HG02852 (cell line): Measurements from ENCODE around the gene ADAT1.

Experiments
- ATAC-seq: cut with Tn5 transposase; IDR thresholded peaks from one replicate; pipeline ENCODE4 v1.9.1; 2021; ENCODE audit warnings: mild to moderate bottlenecking, moderate library complexity; ENCODE audit not compliant: unreplicated experiment

Gene ADAT1

GRCh38 chr16:75578212-75578611 is 44.9 kb downstream of the ADAT1 start:
- ATAC-seq: no peak

- peak; percentile 67 for ATAC-seq
These were observed 46.7 kb downstream of the ADAT1 start for GRCh38 chr16:75576384-75576811.

- ATAC-seq: peak; percentile 3
These were observed 47.1 kb downstream of the ADAT1 start for GRCh38 chr16:75575958-75576357.

GRCh38 chr16:75573955-75574354 is 49.1 kb downstream of the ADAT1 start:
- no peak for ATAC-seq

- ATAC-seq: no peak
These were observed 50.1 kb downstream of the ADAT1 start for GRCh38 chr16:75572864-75573542.

- ATAC-seq: no peak
These were observed 52.5 kb downstream of the ADAT1 start for GRCh38 chr16:75570396-75571065.

- ATAC-seq: no peak
These were observed 55.2 kb downstream of the ADAT1 start for GRCh38 chr16:75567911-75568310.

GRCh38 chr16:75566758-75567255 is 56.3 kb downstream of the ADAT1 start:
- peak; percentile 1 for ATAC-seq

GRCh38 chr16:75566040-75566757 is 56.9 kb downstream of the ADAT1 start, which contains the start of gene GABARAPL2:
GABARAPL2 (plus strand) TSS chr16:75566379; CDS start chr16:75566487, 108 bp downstream.
- peak; percentile 70 for ATAC-seq

- ATAC-seq: peak; percentile 1
These were observed 57.4 kb downstream of the ADAT1 start for GRCh38 chr16:75565640-75566039.

GRCh38 chr16:75559564-75560372 is 63.3 kb downstream of the ADAT1 start:
- no peak for ATAC-seq

GRCh38 chr16:75558846-75559401 is 64.2 kb downstream of the ADAT1 start:
- ATAC-seq: no peak

- ATAC-seq: no peak
These were observed 66.6 kb downstream of the ADAT1 start for GRCh38 chr16:75556431-75556950.

- peak; percentile 95 for ATAC-seq
These were observed 67.2 kb downstream of the ADAT1 start, which contains the start of gene TMEM231 for GRCh38 chr16:75555707-75556430. TMEM231 (minus strand) TSS chr16:75556252; CDS start chr16:75556209, 43 bp downstream.

- ATAC-seq: peak; percentile 30
These were observed 67.8 kb downstream of the ADAT1 start for GRCh38 chr16:75555213-75555706.

GRCh38 chr16:75552951-75553350 is 70.1 kb downstream of the ADAT1 start:
- no peak for ATAC-seq

GRCh38 chr16:75550211-75550662 is 72.8 kb downstream of the ADAT1 start:
- peak; percentile 80 for ATAC-seq
